GM21423 (cell line): ENCODE measurements around the gene RAB12.

Source experiments
- ATAC-seq: cut with Tn5 transposase; IDR thresholded peaks from one replicate; pipeline ENCODE4 v1.9.1; 2021; ENCODE audit warnings: mild to moderate bottlenecking, moderate library complexity; ENCODE audit not compliant: unreplicated experiment

RAB12 gene

DNA sequence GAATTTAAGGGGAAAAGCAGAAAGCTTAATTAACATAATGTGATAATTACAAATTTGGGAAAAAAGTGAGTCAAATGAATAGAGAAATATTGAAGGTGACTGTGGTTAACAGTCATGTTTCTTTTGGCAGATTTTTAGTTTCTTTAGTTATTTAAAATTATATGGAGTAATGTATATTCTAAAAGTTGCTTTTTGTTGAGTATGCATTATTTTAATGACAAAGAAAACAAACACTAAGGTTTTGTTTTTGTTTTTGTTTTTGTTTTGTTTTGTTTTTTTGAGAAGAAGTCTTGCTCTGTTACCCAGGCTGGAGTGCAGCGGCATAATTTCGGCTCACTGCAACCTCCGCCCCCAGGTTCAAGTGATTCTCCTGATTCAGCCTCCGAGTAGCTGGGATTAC, 65.8 kb downstream of the RAB12 start:
- ATAC-seq, result no peak

- ATAC-seq, result no peak
These were observed 72.0 kb downstream of the RAB12 start for GRCh38 chr18:8681196-8681595.

DNA sequence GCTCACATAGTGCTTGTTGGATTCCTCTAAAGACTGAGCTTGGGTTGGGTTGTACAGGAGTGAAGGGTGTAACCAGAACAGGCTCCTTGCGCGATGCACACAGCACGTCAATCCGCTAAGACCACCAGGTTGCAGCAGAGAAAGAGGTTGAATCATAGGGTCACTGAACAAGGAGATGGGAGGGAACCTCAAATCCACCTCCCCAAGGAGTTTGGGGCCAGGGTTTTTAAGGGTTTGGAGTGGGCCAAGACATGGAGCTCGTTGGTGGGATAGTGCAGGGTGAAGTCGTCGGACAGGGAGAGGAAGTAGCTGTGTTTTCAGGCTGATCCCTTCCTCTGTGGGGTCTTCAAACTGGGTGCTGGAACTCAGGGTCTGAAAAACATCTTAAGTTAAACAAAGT, 75.3 kb downstream of the RAB12 start:
- ATAC-seq, result no peak

GRCh38 chr18:8685141-8685913, 76.1 kb downstream of the RAB12 start:
- no peak for ATAC-seq

- ATAC-seq, result no peak
These were observed 76.6 kb downstream of the RAB12 start for GRCh38 chr18:8685914-8686216.

DNA sequence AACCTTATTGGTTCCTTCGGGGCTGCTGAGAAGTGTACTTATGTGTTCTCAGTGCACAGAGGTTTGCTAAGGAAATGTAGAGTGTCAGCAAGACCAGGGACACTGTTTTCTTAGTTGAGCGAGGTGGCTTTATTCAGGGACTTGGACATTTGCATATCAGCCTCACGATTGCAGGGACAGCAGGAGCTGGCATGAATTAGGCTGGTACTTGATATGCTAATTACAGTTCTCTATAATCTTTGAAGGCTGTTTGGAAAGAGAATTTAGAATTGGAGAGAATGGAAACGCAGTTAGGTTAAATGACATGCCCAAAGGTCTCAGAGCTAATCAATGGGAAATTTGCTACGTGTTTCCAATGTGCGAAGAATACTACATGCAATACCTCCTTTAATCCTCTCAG, 77.4 kb downstream of the RAB12 start:
- ATAC-seq, result no peak

- ATAC-seq, result no peak
These were observed 79.1 kb downstream of the RAB12 start for GRCh38 chr18:8688216-8688800.

DNA sequence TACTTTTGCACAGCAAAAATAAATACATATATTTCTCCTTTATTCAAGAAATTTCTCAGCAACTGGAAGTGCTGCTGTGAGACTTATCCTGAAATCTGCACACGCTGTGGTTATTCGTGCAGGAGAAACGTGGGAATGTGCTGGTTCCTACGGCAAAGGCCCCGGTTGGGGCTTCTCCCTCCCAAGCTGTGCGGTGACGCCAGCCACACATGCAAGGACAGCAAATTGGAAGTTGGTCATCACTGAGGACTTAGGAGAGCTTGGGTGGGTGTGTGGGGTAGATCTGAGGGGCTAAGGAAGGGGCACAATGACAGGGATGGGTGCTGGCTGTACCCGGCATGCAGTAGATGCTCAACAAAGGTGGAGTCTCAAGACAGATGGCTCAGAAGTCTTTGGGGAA, 79.6 kb downstream of the RAB12 start:
- no peak for ATAC-seq
